IPS DF 6.9 (cell line): ENCODE results near the gene IMMP2L.
A peak's percentile ranks its signal among the peaks of the same experiment; 100 is the strongest.
"Not testable (repeated sequence)": the region's sequence is repeated elsewhere in the genome, so short reads cannot be mapped to it uniquely, and the experiment has no call there.

Experiments used
- DNase-seq: peaks from one replicate; pipeline ENCODE4 v3.0.0-alpha.2; 2013; ENCODE audit warnings: low read depth, low spot score
- H3K27ac ChIP-seq: one replicate; pipeline ENCODE4 v1.5.1; 2013; ENCODE audit warnings: low read length, control low read depth
- H3K27me3 ChIP-seq: 2 replicates; pipeline ENCODE4 v1.6.1; 2013; ENCODE audit warnings: mild to moderate bottlenecking, low read length; ENCODE audit not compliant: control insufficient read depth, insufficient read depth
- H3K36me3 ChIP-seq: 2 replicates; pipeline ENCODE4 v1.6.1; 2013; ENCODE audit warnings: low read length; ENCODE audit not compliant: control insufficient read depth, insufficient read depth
- H3K4me1 ChIP-seq: 2 replicates; pipeline ENCODE4 v1.6.1; 2013; ENCODE audit warnings: low read length; ENCODE audit not compliant: control insufficient read depth, insufficient read depth
- H3K4me3 ChIP-seq: 2 replicates; pipeline ENCODE4 v1.5.1; 2013; ENCODE audit warnings: mild to moderate bottlenecking, low read length
- H3K9me3 ChIP-seq: 2 replicates; pipeline ENCODE4 v1.6.1; 2013; ENCODE audit warnings: low read length, inconsistent platforms; ENCODE audit not compliant: control insufficient read depth, insufficient read depth
- WGBS: extraction: QIAGEN DNeasy Blood & Tissue Kit; methylation state at CpG from one replicate; pipeline ENCODE4 v1.1.7; 2013; ENCODE audit warnings: mixed read lengths, missing lambda C conversion rate; ENCODE audit not compliant: insufficient read length, insufficient coverage; 5-methylcytosine and 5-hydroxymethylcytosine counted together

Gene IMMP2L

DNA sequence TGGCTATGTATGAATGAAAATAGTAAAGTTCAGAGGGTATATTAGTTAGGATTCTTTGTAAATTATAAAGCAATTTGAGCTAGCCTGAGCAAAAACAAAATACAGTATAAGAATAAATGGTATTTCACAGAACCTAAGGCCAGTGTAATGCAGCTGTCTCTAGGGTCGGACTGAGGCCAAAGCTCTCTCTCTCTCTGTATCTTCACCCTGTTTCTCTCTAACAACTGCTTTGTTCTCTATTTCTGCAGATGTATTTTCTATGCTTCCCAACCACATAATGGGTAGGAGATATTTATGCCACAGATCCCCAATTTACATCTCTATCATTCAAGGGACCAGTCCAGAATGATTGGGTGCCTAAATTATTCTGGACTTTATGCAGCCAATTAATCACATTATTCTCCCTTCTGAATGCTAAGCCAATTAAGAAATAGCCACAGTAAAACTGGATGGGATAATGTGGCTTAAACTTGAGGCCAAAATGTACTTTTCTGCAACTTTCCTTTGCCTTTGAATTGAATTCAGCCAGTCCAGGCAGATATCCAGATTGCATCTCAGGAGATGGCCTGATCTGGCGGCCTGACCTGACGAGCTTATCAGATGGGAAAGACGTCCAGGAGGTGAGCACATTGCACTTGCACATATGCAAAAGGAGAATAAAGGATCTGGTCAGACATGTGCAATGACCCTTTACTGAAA lies 24.6 kb upstream of the IMMP2L start:
- Histone ChIP-seq H3K27ac (no peak overlapping the region), H3K4me3 (no peak overlapping the region), H3K4me1 (no peaks in the 10 kb centered on the region), H3K36me3 (no peaks in the 10 kb centered on the region), H3K27me3 (no peaks in the 10 kb centered on the region), H3K9me3 (no peaks in the 10 kb centered on the region)
- DNase-seq: no peak
- no CpG with 5 or more reads among the region's 4 CpGs for WGBS

- not testable (repeated sequence) for H3K27me3 ChIP-seq, H3K4me1 ChIP-seq, H3K36me3 ChIP-seq, DNase-seq, H3K4me3 ChIP-seq, H3K27ac ChIP-seq, H3K9me3 ChIP-seq
- WGBS: no CpG with 5 or more reads among the region's 40 CpGs
These were observed 19.6 kb upstream of the IMMP2L start for GRCh38 chr7:111581784-111582488.

DNA sequence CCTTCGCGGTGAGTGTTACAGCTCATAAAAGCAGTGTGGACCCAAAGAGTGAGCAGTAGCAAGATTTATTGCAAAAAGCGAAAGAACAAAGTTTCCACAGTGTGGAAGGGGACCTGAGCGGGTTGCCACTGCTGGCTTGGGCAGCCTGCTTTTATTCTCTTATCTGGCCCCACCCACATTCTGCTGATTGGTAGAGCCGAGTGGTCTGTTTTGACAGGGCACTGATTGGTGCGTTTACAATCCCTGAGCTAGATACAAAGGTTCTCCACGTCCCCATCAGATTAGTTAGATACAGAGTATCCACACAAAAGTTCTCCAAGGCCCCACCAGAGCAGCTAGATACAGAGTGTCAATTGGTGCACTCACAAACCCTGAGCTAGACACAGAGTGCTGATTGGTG lies 18.9 kb upstream of the IMMP2L start:
- DNase-seq, H3K27ac ChIP-seq, H3K4me3 ChIP-seq, H3K27me3 ChIP-seq, H3K36me3 ChIP-seq, H3K9me3 ChIP-seq, H3K4me1 ChIP-seq: not testable (repeated sequence)
- WGBS: no CpG with 5 or more reads among the region's 7 CpGs

- no peak overlapping the region for H3K4me3 ChIP-seq
- H3K27ac ChIP-seq: no peak overlapping the region
- H3K4me1 ChIP-seq: no peaks in the 10 kb centered on the region
- no peaks in the 10 kb centered on the region for H3K9me3 ChIP-seq
- DNase-seq: no peak
- no peaks in the 10 kb centered on the region for H3K36me3 ChIP-seq
- H3K27me3 ChIP-seq: no peaks in the 10 kb centered on the region
These were observed 16.5 kb upstream of the IMMP2L start for GRCh38 chr7:111578754-111579153.

GRCh38 chr7:111571720-111572119 lies 9.4 kb upstream of the IMMP2L start:
- H3K4me1 ChIP-seq: no peaks in the 10 kb centered on the region
- WGBS: no CpG with 5 or more reads among the region's 5 CpGs

DNA sequence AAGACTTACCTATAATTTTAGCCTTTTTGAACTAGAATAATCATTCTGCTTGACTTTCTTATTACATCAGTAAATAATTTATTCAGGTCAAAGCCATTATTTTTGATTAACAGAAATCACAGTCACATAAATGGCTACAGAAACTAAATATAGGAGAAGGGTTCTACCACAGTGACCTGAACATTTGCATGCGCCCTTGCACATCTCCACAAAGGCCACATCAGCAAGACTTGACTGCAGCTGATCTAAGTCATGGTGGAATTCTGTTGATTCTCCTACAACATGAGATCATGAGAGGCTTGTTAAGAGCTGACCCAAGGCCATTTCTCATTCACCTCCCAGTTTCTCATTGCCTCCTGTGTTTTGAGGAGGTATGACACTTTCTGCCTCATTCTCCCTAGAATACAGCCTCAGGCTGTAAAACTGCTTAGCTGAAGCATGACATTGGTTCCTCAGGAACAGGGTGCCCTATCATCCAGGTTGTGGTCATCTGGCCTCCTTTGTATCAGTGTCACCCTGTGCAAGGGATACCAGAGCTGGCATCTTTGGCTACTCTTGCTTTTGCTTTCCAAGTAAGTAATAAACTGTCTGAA lies 6.7 kb upstream of the IMMP2L start:
- no peak overlapping the region for H3K27ac ChIP-seq
- H3K9me3 ChIP-seq: no peaks in the 10 kb centered on the region
- DNase-seq: no peak
- no peaks in the 10 kb centered on the region for H3K4me1 ChIP-seq
- H3K36me3 ChIP-seq: no peaks in the 10 kb centered on the region
- no CpG with 5 or more reads among the region's 1 CpG for WGBS
- no peak overlapping the region for H3K4me3 ChIP-seq
- H3K27me3 ChIP-seq: no peaks in the 10 kb centered on the region

More at GRCh38 chr7:111571720-111572119, 9.4 kb upstream of the IMMP2L start:
- no peaks in the 10 kb centered on the region for H3K27me3 ChIP-seq
- no peak overlapping the region for H3K27ac ChIP-seq
- H3K4me3 ChIP-seq: no peak overlapping the region
- no peak for DNase-seq
- no peaks in the 10 kb centered on the region for H3K9me3 ChIP-seq
- H3K36me3 ChIP-seq: no peaks in the 10 kb centered on the region

DNA sequence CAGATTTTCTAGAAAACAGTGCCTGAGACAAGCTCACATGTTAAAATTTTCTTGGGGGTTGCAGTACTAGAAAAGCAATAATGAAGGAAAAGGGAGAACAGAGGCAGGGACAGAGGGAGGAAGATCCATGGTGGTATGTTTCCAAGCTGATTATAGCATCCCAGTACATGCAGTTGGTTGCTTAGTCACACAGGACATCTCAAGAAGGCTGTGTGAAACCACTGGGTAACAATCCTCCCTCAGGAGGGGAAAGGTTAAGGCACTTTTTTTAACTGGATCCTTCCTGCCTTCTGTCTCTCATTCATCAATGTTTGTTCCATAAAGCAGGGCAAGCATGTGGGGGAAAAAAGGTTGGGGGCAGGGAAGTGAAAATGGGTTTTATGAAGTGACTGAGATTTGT lies 6.1 kb upstream of the IMMP2L start:
- no peak for DNase-seq
- no peak overlapping the region for H3K27ac ChIP-seq
- H3K4me3 ChIP-seq: no peak overlapping the region
- no peaks in the 10 kb centered on the region for H3K27me3 ChIP-seq
- H3K9me3 ChIP-seq: no peaks in the 10 kb centered on the region
- no peaks in the 10 kb centered on the region for H3K36me3 ChIP-seq
- no peaks in the 10 kb centered on the region for H3K4me1 ChIP-seq

- Histone ChIP-seq H3K27ac (no peak overlapping the region), H3K27me3 (no peaks in the 10 kb centered on the region), H3K36me3 (no peaks in the 10 kb centered on the region), H3K9me3 (no peaks in the 10 kb centered on the region), H3K4me1 (peaks cover 2% of the 10 kb centered on the region; the same call in 1 of the 2 replicates), H3K4me3 (no peak overlapping the region)
- DNase-seq: no peak
- WGBS: no CpG with 5 or more reads among the region's 1 CpG
These were observed 1.8 kb upstream of the IMMP2L start for GRCh38 chr7:111564078-111564477.

GRCh38 chr7:111561654-111561903 lies 713 bp downstream of the IMMP2L start:
- no peaks in the 10 kb centered on the region for H3K27me3 ChIP-seq
- H3K27ac ChIP-seq: no peak overlapping the region
- no CpG with 5 or more reads among the region's 7 CpGs for WGBS
- peaks cover 2% of the 10 kb centered on the region; the same call in 1 of the 2 replicates for H3K4me1 ChIP-seq
- peak overlapping the region; percentile 78; the same call in 1 of the 2 replicates for H3K4me3 ChIP-seq
- no peaks in the 10 kb centered on the region for H3K9me3 ChIP-seq
- DNase-seq: no peak
- H3K36me3 ChIP-seq: no peaks in the 10 kb centered on the region; the same call in 1 of the 2 replicates

- H3K9me3 ChIP-seq: no peaks in the 10 kb centered on the region
- WGBS: no CpG with 5 or more reads among the region's 4 CpGs
These were observed 1.3 kb downstream of the IMMP2L start for GRCh38 chr7:111560773-111561653.

More at GRCh38 chr7:111560773-111561653, 1.3 kb downstream of the IMMP2L start:
- peak; percentile 16 for DNase-seq
- Histone ChIP-seq H3K27ac (no peak overlapping the region), H3K4me1 (peaks cover 2% of the 10 kb centered on the region; the same call in 1 of the 2 replicates), H3K4me3 (peak overlapping the region; percentile 78; the same call in 1 of the 2 replicates), H3K36me3 (no peaks in the 10 kb centered on the region; the same call in 1 of the 2 replicates), H3K27me3 (no peaks in the 10 kb centered on the region)
